ENCODE results near the gene ZNF723.
"Not testable (repeated sequence)": the region's sequence is repeated elsewhere in the genome, so short reads cannot be mapped to it uniquely, and the experiment has no call there.

ZNF723 gene

DNA sequence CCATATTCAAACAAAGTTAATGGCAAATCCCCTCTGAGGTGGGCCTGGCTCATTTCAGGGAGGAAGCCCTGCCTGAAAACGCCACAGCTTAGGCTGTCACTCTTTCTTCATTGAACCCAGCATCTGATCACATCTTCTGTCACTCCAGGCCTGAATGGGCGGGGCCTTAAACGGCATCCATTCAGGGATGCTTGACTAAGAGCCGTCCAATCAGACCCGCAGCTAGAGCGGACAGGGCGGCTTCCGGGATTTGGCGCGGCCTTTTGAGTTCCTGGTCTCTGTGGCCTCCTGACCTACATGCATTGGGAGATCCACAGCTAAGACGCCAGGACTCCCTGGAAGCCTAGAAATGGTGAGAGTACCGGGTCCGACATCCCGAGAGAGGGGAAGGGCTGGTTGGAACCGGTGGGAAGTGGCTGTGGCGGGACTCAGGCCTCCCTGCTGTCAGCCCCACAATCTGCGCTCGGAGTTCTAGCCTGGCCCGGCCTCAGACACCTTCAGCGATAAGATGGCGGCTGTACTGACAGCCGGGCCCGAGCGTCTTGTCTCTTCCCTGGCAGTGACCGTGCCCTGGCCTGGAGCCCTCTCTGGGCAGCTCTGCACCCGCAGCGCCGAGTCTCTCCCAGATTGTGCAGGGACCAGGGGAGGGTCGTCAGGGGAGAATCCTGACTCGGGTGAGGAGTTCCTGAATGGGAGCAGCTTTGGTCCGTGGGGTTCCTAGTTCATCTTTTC is at the start of gene ZNF723:
Gene ZNF723 (plus strand): TSS at position 261 of the 732 bp plus-strand sequence. CDS start 89 bp downstream, at position 350.
- no peak within 1 kb of the TSS for H3K9ac ChIP-seq (ENCODE audit: low read depth, low read length)

GRCh38 chr19:22783651-22784410 is 48.3 kb upstream of the ZNF723 start, which contains the start of gene ZNF99:
Gene ZNF99, minus strand, starts transcription at chr19:22784151. Its CDS starts 135 bp downstream, at chr19:22784016.
- Histone ChIP-seq H3K9ac (ENCODE audit: low read depth, low read length) (no peak within 1 kb of the TSS), H3K27me3 (ENCODE audit: control insufficient read depth, insufficient read depth, low read length) (no peaks in the 10 kb centered on the region), H3K4me3 (ENCODE audit: low read depth, low read length) (no peak within 1 kb of the TSS), H3K4me1 (ENCODE audit: control insufficient read depth, insufficient read depth, low read length) (no peaks in the 10 kb centered on the region), H3K9me3 (ENCODE audit: control insufficient read depth, insufficient read depth, low read length) (peaks cover 3% of the 10 kb centered on the region), H3K36me3 (ENCODE audit: control insufficient read depth, insufficient read depth, low read length) (no peaks in the 10 kb centered on the region)

More for the DNA sequence above, at the start of gene ZNF723:
- H3K36me3 ChIP-seq (ENCODE audit: control insufficient read depth, insufficient read depth, low read length): no peaks in the 10 kb centered on the region
- no peak within 1 kb of the TSS for H3K4me3 ChIP-seq (ENCODE audit: low read depth, low read length)
- H3K9me3 ChIP-seq (ENCODE audit: control insufficient read depth, insufficient read depth, low read length): peaks cover 15% of the 10 kb centered on the region
- H3K27me3 ChIP-seq (ENCODE audit: control insufficient read depth, insufficient read depth, low read length): no peaks in the 10 kb centered on the region
- no peaks in the 10 kb centered on the region for H3K4me1 ChIP-seq (ENCODE audit: control insufficient read depth, insufficient read depth, low read length)

DNA sequence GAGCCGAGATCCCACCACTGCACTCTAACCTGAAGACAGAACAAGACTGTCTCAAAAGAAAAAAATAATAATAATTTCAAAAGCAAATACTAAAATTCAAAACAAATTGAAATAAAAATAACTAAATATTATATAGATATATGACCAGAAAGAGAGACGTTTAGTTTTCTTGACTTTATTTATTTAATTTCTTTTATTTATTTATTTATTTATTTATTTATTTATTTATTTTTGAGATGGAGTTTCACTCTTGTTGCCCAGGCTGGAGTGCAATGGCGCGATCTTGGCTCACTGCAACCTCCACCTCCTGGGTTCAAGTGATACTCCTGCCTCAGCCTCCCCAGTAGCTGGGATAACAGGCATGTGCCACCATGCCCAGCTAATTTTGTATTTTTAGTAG is 39.2 kb upstream of the ZNF723 start:
- H3K4me3 ChIP-seq (ENCODE audit: low read depth, low read length); H3K27me3 ChIP-seq (ENCODE audit: control insufficient read depth, insufficient read depth, low read length); H3K36me3 ChIP-seq (ENCODE audit: control insufficient read depth, insufficient read depth, low read length); H3K4me1 ChIP-seq (ENCODE audit: control insufficient read depth, insufficient read depth, low read length); H3K9me3 ChIP-seq (ENCODE audit: control insufficient read depth, insufficient read depth, low read length); H3K9ac ChIP-seq (ENCODE audit: low read depth, low read length): not testable (repeated sequence)

DNA sequence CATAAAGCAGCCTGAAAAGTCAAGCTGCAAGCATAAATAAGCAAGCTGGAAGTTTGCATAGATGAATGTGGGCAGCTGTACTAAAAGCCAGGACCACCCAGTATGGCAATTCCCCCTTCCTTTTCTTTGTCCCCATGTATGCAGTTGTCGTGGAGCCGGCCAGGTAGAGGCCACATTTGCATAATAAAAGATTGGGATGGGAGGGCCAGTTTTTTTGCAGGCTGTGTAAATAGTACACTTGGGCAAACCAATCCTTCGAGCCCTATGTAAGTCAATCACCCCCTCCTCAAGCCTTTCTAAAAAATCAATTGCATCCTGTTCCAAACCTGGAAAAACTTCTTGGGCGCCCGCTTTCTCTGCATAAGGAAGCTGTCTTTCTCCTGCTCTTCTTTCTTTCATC is 35.1 kb upstream of the ZNF723 start:
- no peaks in the 10 kb centered on the region for H3K4me1 ChIP-seq (ENCODE audit: control insufficient read depth, insufficient read depth, low read length)
- H3K9ac ChIP-seq (ENCODE audit: low read depth, low read length): no peak overlapping the region
- no peak overlapping the region for H3K4me3 ChIP-seq (ENCODE audit: low read depth, low read length)
- H3K27me3 ChIP-seq (ENCODE audit: control insufficient read depth, insufficient read depth, low read length): no peaks in the 10 kb centered on the region
- peaks cover 13% of the 10 kb centered on the region for H3K9me3 ChIP-seq (ENCODE audit: control insufficient read depth, insufficient read depth, low read length)
- H3K36me3 ChIP-seq (ENCODE audit: control insufficient read depth, insufficient read depth, low read length): no peaks in the 10 kb centered on the region

- no peaks in the 10 kb centered on the region for H3K4me1 ChIP-seq (ENCODE audit: control insufficient read depth, insufficient read depth, low read length)
- H3K36me3 ChIP-seq (ENCODE audit: control insufficient read depth, insufficient read depth, low read length): no peaks in the 10 kb centered on the region
- no peak overlapping the region for H3K4me3 ChIP-seq (ENCODE audit: low read depth, low read length)
- H3K9ac ChIP-seq (ENCODE audit: low read depth, low read length): no peak overlapping the region
- peaks cover 31% of the 10 kb centered on the region for H3K9me3 ChIP-seq (ENCODE audit: control insufficient read depth, insufficient read depth, low read length)
- H3K27me3 ChIP-seq (ENCODE audit: control insufficient read depth, insufficient read depth, low read length): no peaks in the 10 kb centered on the region
Measured at GRCh38 chr19:22806418-22806817, 25.7 kb upstream of the ZNF723 start.

- no peaks in the 10 kb centered on the region for H3K4me1 ChIP-seq (ENCODE audit: control insufficient read depth, insufficient read depth, low read length)
- H3K4me3 ChIP-seq (ENCODE audit: low read depth, low read length): no peak overlapping the region
- H3K36me3 ChIP-seq (ENCODE audit: control insufficient read depth, insufficient read depth, low read length): no peaks in the 10 kb centered on the region
- H3K9ac ChIP-seq (ENCODE audit: low read depth, low read length): no peak overlapping the region
- peaks cover 24% of the 10 kb centered on the region for H3K9me3 ChIP-seq (ENCODE audit: control insufficient read depth, insufficient read depth, low read length)
- no peaks in the 10 kb centered on the region for H3K27me3 ChIP-seq (ENCODE audit: control insufficient read depth, insufficient read depth, low read length)
Measured at GRCh38 chr19:22807061-22807835, 24.8 kb upstream of the ZNF723 start.

- peaks cover 46% of the 10 kb centered on the region for H3K9me3 ChIP-seq (ENCODE audit: control insufficient read depth, insufficient read depth, low read length)
- H3K4me1 ChIP-seq (ENCODE audit: control insufficient read depth, insufficient read depth, low read length): no peaks in the 10 kb centered on the region
- no peak overlapping the region for H3K4me3 ChIP-seq (ENCODE audit: low read depth, low read length)
- no peak overlapping the region for H3K9ac ChIP-seq (ENCODE audit: low read depth, low read length)
- no peaks in the 10 kb centered on the region for H3K36me3 ChIP-seq (ENCODE audit: control insufficient read depth, insufficient read depth, low read length)
- H3K27me3 ChIP-seq (ENCODE audit: control insufficient read depth, insufficient read depth, low read length): no peaks in the 10 kb centered on the region
Measured at GRCh38 chr19:22814124-22814523, 18.0 kb upstream of the ZNF723 start.

DNA sequence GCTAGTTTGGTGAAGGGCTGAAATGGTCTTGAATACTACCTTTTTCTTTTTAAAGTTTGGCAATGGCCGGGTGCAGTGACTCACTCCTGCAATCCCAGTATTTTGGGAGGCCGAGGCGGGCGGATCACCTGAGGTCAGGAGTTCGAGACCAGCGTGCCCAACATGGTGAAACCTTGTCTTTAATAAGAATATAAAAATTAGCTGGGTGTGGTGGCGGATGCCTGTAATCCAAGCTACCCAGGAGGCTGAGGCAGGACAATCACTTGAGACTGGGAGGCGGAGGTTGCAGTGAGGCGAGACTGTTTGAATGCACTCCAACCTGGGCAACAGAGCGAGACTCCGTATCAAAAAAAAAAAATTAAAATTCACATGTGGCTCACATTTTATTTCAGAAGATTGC is 880 bp upstream of the ZNF723 start:
- H3K4me3 ChIP-seq (ENCODE audit: low read depth, low read length): no peak overlapping the region
- no peak overlapping the region for H3K9ac ChIP-seq (ENCODE audit: low read depth, low read length)
- H3K36me3 ChIP-seq (ENCODE audit: control insufficient read depth, insufficient read depth, low read length): no peaks in the 10 kb centered on the region
- peaks cover 12% of the 10 kb centered on the region for H3K9me3 ChIP-seq (ENCODE audit: control insufficient read depth, insufficient read depth, low read length)
- no peaks in the 10 kb centered on the region for H3K27me3 ChIP-seq (ENCODE audit: control insufficient read depth, insufficient read depth, low read length)
- H3K4me1 ChIP-seq (ENCODE audit: control insufficient read depth, insufficient read depth, low read length): no peaks in the 10 kb centered on the region

DNA sequence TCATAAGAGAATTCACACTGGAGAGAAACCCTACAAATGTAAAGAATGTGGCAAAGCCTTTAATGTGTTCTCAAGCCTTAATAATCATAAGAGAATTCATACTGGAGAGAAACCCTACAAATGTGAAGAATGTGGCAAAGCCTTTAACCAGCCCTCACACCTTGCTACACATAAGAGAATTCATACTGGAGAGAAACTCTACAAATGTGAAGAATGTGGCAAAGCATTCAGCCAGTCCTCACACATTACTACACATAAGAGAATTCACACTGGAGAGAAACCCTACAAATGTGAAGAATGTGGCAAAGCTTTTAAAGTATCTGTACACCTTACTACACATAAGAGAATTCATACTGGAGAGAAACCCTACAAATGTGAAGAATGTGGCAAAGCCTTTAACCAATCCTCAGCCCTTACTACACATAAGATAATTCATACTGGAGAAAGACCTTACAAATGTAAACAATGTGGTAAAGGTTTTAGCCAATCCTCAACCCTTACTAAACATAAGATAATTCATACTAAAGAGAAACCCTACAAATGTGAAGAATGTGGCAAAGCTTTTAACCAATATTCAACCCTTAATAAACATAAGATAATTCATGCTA is 25.7 kb downstream of the ZNF723 start:
- H3K9ac ChIP-seq (ENCODE audit: low read depth, low read length); H3K36me3 ChIP-seq (ENCODE audit: control insufficient read depth, insufficient read depth, low read length); H3K4me1 ChIP-seq (ENCODE audit: control insufficient read depth, insufficient read depth, low read length); H3K27me3 ChIP-seq (ENCODE audit: control insufficient read depth, insufficient read depth, low read length); H3K4me3 ChIP-seq (ENCODE audit: low read depth, low read length): not testable (repeated sequence)
- peaks cover 25% of the 10 kb centered on the region for H3K9me3 ChIP-seq (ENCODE audit: control insufficient read depth, insufficient read depth, low read length)

DNA sequence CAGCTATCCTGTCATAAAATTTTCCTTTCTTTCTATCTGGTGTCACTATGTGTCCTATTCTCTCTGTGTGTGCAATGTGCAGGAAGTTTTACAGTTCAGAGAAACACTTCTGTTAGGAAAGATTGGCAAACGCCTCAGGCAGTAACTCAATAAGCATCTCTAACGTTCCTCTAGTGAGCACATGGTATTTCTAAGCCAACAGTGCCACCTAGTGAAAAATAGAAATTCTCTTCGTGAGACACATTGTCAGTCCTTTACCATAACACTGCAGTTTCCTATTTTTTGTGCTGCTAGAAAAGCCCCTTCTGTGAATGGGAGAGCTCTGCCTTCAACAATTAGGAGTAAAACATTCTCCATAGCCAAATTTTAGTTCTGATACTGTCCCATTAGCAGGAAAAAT is 50.7 kb downstream of the ZNF723 start:
- Histone ChIP-seq H3K9me3 (ENCODE audit: control insufficient read depth, insufficient read depth, low read length) (peaks cover 14% of the 10 kb centered on the region), H3K4me3 (ENCODE audit: low read depth, low read length) (no peak overlapping the region), H3K9ac (ENCODE audit: low read depth, low read length) (no peak overlapping the region), H3K4me1 (ENCODE audit: control insufficient read depth, insufficient read depth, low read length) (no peaks in the 10 kb centered on the region), H3K27me3 (ENCODE audit: control insufficient read depth, insufficient read depth, low read length) (no peaks in the 10 kb centered on the region), H3K36me3 (ENCODE audit: control insufficient read depth, insufficient read depth, low read length) (no peaks in the 10 kb centered on the region)

DNA sequence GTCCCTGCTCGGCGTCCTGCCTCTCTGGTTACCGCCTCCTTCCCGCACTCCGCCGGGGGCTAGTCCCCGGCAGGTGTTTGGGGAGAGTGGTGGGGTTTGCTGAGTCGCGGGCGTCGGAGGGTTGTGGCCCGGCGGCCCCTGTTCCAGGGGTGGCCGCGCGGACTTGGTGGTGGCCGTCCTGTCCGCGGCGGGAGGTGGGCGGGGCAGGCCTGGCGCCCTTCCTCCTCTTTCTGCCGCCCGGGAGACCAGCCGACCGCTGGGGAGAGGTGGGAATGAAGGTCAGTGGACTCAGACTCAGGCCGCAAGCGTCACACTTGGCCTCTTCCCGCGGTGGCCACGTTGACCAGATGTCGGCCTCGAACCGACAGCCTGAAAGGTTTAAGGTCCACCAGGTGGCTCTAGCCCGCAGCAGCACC is 61.8 kb downstream of the ZNF723 start:
- Histone ChIP-seq H3K9me3 (ENCODE audit: control insufficient read depth, insufficient read depth, low read length) (peaks cover 12% of the 10 kb centered on the region), H3K36me3 (ENCODE audit: control insufficient read depth, insufficient read depth, low read length) (no peaks in the 10 kb centered on the region), H3K4me1 (ENCODE audit: control insufficient read depth, insufficient read depth, low read length) (no peaks in the 10 kb centered on the region), H3K4me3 (ENCODE audit: low read depth, low read length) (no peak overlapping the region), H3K27me3 (ENCODE audit: control insufficient read depth, insufficient read depth, low read length) (no peaks in the 10 kb centered on the region), H3K9ac (ENCODE audit: low read depth, low read length) (no peak overlapping the region)
